ENCODE results near the gene RTEL1.

DNA sequence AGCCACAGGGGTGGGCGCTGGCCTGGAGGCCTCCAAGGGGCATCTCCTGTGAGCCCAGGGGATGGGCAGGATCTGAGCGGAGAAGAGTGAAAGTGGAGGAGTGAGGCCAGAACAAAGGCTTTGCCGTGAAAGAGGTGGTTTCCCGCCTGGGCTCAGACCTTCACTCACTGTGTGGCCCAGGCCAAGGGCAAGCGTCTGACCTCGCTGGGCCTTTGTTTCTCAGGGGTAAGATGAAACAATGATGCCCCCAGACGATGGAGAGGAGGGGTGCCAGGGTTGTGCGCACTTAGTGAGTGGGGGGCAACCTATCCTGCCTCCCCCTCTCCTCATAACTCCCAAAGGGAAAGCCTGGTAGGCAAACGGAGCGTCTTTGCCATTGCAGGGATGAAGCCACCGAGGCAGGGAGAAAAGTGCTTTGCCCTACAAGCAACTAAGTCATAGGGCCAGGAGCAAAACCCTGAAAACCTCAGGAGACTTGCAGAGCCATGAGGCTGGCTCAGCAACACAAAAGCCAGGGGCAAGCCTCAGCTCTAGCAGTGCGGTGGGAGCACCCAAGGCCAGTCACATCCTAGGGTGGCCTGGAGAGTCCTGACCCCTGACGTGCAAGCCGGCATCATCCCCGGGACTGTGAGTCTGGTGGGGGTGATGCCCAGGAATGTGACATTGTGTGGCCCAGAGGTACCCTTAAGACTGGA lies 4.0 kb upstream of the RTEL1 start:
- TF ChIP-seq, protein P1, sequence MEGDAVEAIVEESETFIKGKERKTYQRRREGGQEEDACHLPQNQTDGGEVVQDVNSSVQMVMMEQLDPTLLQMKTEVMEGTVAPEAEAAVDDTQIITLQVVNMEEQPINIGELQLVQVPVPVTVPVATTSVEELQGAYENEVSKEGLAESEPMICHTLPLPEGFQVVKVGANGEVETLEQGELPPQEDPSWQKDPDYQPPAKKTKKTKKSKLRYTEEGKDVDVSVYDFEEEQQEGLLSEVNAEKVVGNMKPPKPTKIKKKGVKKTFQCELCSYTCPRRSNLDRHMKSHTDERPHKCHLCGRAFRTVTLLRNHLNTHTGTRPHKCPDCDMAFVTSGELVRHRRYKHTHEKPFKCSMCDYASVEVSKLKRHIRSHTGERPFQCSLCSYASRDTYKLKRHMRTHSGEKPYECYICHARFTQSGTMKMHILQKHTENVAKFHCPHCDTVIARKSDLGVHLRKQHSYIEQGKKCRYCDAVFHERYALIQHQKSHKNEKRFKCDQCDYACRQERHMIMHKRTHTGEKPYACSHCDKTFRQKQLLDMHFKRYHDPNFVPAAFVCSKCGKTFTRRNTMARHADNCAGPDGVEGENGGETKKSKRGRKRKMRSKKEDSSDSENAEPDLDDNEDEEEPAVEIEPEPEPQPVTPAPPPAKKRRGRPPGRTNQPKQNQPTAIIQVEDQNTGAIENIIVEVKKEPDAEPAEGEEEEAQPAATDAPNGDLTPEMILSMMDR (IDR thresholded peaks at IDR 0.05), result no peak
- TF ChIP-seq EP300 (IDR thresholded peaks at IDR 0.05) (no peak), POLR2A (IDR thresholded peaks at IDR 0.05) (no peak)

Data from tibial nerve (tissue), 4 donors.